Endothelial cell of umbilical vein (primary cell): ENCODE measurements around the gene LMTK2. TPM values are rescaled to one million over a fixed set of nuclear protein-coding genes. Genes with fewer than 3 reads are reported as not detected.

Experiments used
- BruUV-seq: library from RNA; stranded (reverse); fragments of 400-500 nt; replicated peaks from 2 replicates; lab custom pipeline; 2021; lab: Mats Ljungman, UMichigan
- CTCF ChIA-PET: fragments of 300-600, 350-600 bp; sonication (Branson Sonifier 250); formaldehyde crosslinking; loops from one replicate; lab custom pipeline; 2021; ENCODE audit warnings: antibody characterized with exemption, inconsistent platforms; lab: Charles Lee
- POLR2A ChIA-PET: fragments of 300-600, 350-600 bp; sonication (Branson Sonifier 250); formaldehyde crosslinking; loops from one replicate; lab custom pipeline; 2021; ENCODE audit warnings: antibody characterized with exemption, inconsistent platforms; lab: Charles Lee
- DNase-seq: peaks from one replicate; pipeline ENCODE4 v3.0.0-alpha.2; 2011; ENCODE audit warnings: low read depth, low spot score
- FAIRE-seq: peaks from 2 replicates; lab custom pipeline; 2011; peaks lifted over from hg19 to GRCh38; lab: Jason Lieb, UNC
- H2AFZ ChIP-seq: 2 replicates; pipeline ENCODE4 v1.6.0; 2012; ENCODE audit warnings: low read depth, low read length, control low read depth, inconsistent platforms
- H3K27ac ChIP-seq: 2 replicates; pipeline ENCODE4 v1.5.1; 2011; ENCODE audit warnings: low read depth, mild to moderate bottlenecking, control low read depth, low read length, moderate library complexity; ENCODE audit not compliant: insufficient read depth
- H3K27me3 ChIP-seq, 2 experiments: 2 replicates each; pipeline versions ENCODE4 v1.6.0 to v1.6.1; 2011; ENCODE audit warnings: low read length in 2 of 2, mixed read lengths in 1 of 2; ENCODE audit not compliant: control insufficient read depth in 2 of 2, insufficient read depth in 2 of 2
- H3K36me3 ChIP-seq, 2 experiments: 2 replicates in 1 of 2; 3 replicates in 1 of 2; pipeline ENCODE4 v1.5.1; 2011; ENCODE audit warnings: low read length in 2 of 2, mild to moderate bottlenecking in 1 of 2, moderate library complexity in 1 of 2; ENCODE audit not compliant: control insufficient read depth in 2 of 2, insufficient read depth in 2 of 2; ENCODE audit errors: extremely low read depth in 1 of 2
- H3K4me1 ChIP-seq: 3 replicates; pipeline ENCODE4 v1.5.1; 2011; ENCODE audit warnings: mild to moderate bottlenecking, low read length; ENCODE audit not compliant: control insufficient read depth, insufficient read depth; ENCODE audit errors: extremely low read depth
- H3K4me2 ChIP-seq: 2 replicates; pipeline ENCODE4 v1.6.1; 2011; ENCODE audit warnings: low read length, control low read depth, mixed read lengths; ENCODE audit not compliant: insufficient read depth
- H3K4me3 ChIP-seq, 3 experiments: fragments of 200-600 bp in 1 of 3; sonication (generic), shearing (Covaris generic) in 1 of 3; replicated peaks in 1 of 3; 2 replicates each; pipeline ENCODE4 v1.5.1; 2011 to 2016; ENCODE audit warnings: control low read depth in 3 of 3, low read length in 3 of 3, mild to moderate bottlenecking in 2 of 3, inconsistent platforms in 1 of 3, low read depth in 1 of 3, moderate library complexity in 1 of 3; ENCODE audit not compliant: insufficient read depth in 1 of 3
- H3K79me2 ChIP-seq: 2 replicates; pipeline ENCODE4 v1.6.0; 2012; ENCODE audit warnings: low read length, inconsistent platforms; ENCODE audit not compliant: control insufficient read depth, insufficient read depth
- H3K9ac ChIP-seq: replicated peaks from 2 replicates; pipeline ENCODE3; 2011; ENCODE audit warnings: low read length, control low read depth; ENCODE audit not compliant: insufficient read depth; ENCODE audit errors: extremely low read depth
- H3K9me1 ChIP-seq: replicated peaks from 3 replicates; pipeline ENCODE4 v1.6.0; 2011; ENCODE audit warnings: mild to moderate bottlenecking, low read length; ENCODE audit not compliant: control insufficient read depth, insufficient read depth; ENCODE audit errors: extremely low read depth
- H3K9me3 ChIP-seq: replicated peaks from 2 replicates; pipeline ENCODE4 v1.5.1; 2012; ENCODE audit warnings: low read length, inconsistent platforms; ENCODE audit not compliant: control insufficient read depth, insufficient read depth
- H4K20me1 ChIP-seq: replicated peaks from 2 replicates; pipeline ENCODE3; 2011; ENCODE audit warnings: mild to moderate bottlenecking, low read length; ENCODE audit not compliant: control insufficient read depth, insufficient read depth; ENCODE audit errors: extremely low read depth
- EZH2 ChIP-seq: IDR thresholded peaks from 2 replicates; pipeline ENCODE4 v1.6.1; 2012; ENCODE audit warnings: borderline replicate concordance, low read depth, mild to moderate bottlenecking, moderate library complexity, low read length, inconsistent platforms; ENCODE audit not compliant: severe bottlenecking
- FOS ChIP-seq: IDR thresholded peaks from 2 replicates; pipeline ENCODE4 v1.6.1; 2011; ENCODE audit warnings: mild to moderate bottlenecking, low read length, moderate library complexity, borderline replicate concordance; ENCODE audit not compliant: insufficient read depth
- GATA2 ChIP-seq: IDR thresholded peaks from 2 replicates; pipeline ENCODE4 v1.7.0; 2011; ENCODE audit warnings: low read depth, mild to moderate bottlenecking, moderate library complexity, mixed read lengths, low read length; ENCODE audit not compliant: insufficient read length, insufficient read depth
- JUN ChIP-seq: IDR thresholded peaks from 2 replicates; pipeline ENCODE4 v1.6.1; 2011; ENCODE audit warnings: borderline replicate concordance, low read depth; ENCODE audit not compliant: insufficient read length, insufficient read depth
- MYC ChIP-seq: IDR thresholded peaks from one replicate; pipeline ENCODE4 v1.6.1; 2011; ENCODE audit warnings: mild to moderate bottlenecking, low read depth, low read length
- POLR2A ChIP-seq: IDR thresholded peaks from 2 replicates; pipeline ENCODE4 v1.6.1; 2012; ENCODE audit warnings: low read depth, mild to moderate bottlenecking, control low read depth, low read length
- POLR2AphosphoS5 ChIP-seq: IDR thresholded peaks from 2 replicates; pipeline ENCODE4 v1.6.1; 2012; ENCODE audit warnings: low read depth, mild to moderate bottlenecking, control low read depth, low read length, moderate library complexity; ENCODE audit not compliant: insufficient read depth
- dilution Hi-C: fragments of 300-500 bp; cut with MboI; formaldehyde crosslinking; loops from one replicate; pipeline ENCODE4 v1.15.0; 2019; ENCODE audit warnings: low sequenced_read_pairs; ENCODE audit not compliant: extremely low pct_ligation_motif_present
- intact Hi-C: fragments of 100-400 bp; cut with micrococcal nuclease; formaldehyde crosslinking; loops from one replicate; pipeline ENCODE4 v1.10.0; 2022
- polyA plus RNA-seq, 4 experiments: library from polyadenylated mRNA; depleted of rRNA in 3 of 4; stranded (reverse) in 3 of 4; unstranded in 1 of 4; fragments of >200 nt; gene quantifications; 2 replicates each; pipeline versions ENCODE4 v1.2.1 to v1.2.3, GENCODE V29; 2011 to 2012; ENCODE audit warnings: missing spikeins in 1 of 4
- total RNA-seq: library from RNA; stranded (reverse); gene quantifications from 2 replicates; pipeline ENCODE4 v1.2.3, GENCODE V29; 2021
- TF ChIP-seq, protein P1 (sequence below): IDR thresholded peaks from 2 replicates; pipeline ENCODE4 v1.6.1; 2011; ENCODE audit not compliant: insufficient read depth, insufficient read length
- TF ChIP-seq, protein P2 (sequence below), 2 donors: IDR thresholded peaks; 1 replicate in 1 of 2; 2 replicates in 1 of 2; pipeline ENCODE4 v1.5.1; 2011; ENCODE audit warnings: low read length in 2 of 2, mild to moderate bottlenecking in 2 of 2, moderate library complexity in 2 of 2, control low read depth in 1 of 2, inconsistent platforms in 1 of 2, low read depth in 1 of 2; ENCODE audit not compliant: insufficient read depth in 1 of 2; ENCODE audit errors: extremely low read depth in 1 of 2

The LMTK2 gene
- total and polyA plus RNA-seq, 2 donors (not counting 3 experiments of a cell fraction or from before 2014, with no cell fraction given): 5.9 to 13.8 TPM

DNA sequence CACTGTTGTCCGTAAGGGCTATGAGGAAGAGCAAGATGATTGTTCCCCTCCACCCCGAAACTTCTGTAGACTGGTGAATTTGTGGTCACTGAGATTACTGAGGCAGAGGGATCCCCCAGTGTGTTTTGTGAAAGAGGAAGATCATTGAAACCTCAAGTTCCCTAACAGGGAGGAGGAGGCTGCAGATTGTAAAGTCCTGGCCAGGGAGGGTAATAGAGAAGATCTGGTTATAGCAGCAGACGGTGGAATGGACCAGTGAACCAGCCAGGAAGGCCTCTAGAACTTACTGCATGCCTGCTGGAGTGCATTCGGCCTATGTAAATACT is 31.1 kb downstream of the LMTK2 start:
- TF ChIP-seq, protein P1, sequence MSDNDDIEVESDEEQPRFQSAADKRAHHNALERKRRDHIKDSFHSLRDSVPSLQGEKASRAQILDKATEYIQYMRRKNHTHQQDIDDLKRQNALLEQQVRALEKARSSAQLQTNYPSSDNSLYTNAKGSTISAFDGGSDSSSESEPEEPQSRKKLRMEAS: no peak
- TF ChIP-seq MYC (no peak), EZH2 (no peak), GATA2 (no peak), POLR2AphosphoS5 (no peak), JUN (no peak), POLR2A (no peak), FOS (no peak)
- TF ChIP-seq, protein P2, sequence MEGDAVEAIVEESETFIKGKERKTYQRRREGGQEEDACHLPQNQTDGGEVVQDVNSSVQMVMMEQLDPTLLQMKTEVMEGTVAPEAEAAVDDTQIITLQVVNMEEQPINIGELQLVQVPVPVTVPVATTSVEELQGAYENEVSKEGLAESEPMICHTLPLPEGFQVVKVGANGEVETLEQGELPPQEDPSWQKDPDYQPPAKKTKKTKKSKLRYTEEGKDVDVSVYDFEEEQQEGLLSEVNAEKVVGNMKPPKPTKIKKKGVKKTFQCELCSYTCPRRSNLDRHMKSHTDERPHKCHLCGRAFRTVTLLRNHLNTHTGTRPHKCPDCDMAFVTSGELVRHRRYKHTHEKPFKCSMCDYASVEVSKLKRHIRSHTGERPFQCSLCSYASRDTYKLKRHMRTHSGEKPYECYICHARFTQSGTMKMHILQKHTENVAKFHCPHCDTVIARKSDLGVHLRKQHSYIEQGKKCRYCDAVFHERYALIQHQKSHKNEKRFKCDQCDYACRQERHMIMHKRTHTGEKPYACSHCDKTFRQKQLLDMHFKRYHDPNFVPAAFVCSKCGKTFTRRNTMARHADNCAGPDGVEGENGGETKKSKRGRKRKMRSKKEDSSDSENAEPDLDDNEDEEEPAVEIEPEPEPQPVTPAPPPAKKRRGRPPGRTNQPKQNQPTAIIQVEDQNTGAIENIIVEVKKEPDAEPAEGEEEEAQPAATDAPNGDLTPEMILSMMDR (IDR thresholded peaks at IDR 0.05; ENCODE audit: extremely low read depth in 1 of 2, insufficient read depth in 1 of 2, low read depth in 1 of 2, low read length in 2 of 2): no peak
- no peak overlapping the region for H3K27ac ChIP-seq
- dilution Hi-C loops: no loop called here

More for the DNA sequence above, 31.1 kb downstream of the LMTK2 start:
- no peaks in the 10 kb centered on the region for H3K9me3 ChIP-seq
- no peak overlapping the region for H3K9ac ChIP-seq
- BruUV-seq: no TSS peak
- ChIA-PET CTCF (no interaction called here), POLR2A (no interaction called here)
- intact Hi-C loops: no loop called here
- H3K27me3 ChIP-seq: no peaks in the 10 kb centered on the region
- H3K4me3 ChIP-seq: no peak overlapping the region
- no peak overlapping the region for H2AFZ ChIP-seq
- H4K20me1 ChIP-seq: no peaks in the 10 kb centered on the region
- DNase-seq: no peak
- FAIRE-seq: no peak
- no peaks in the 10 kb centered on the region for H3K9me1 ChIP-seq
- H3K79me2 ChIP-seq: peaks cover 15% of the 10 kb centered on the region
- H3K4me2 ChIP-seq: no peak overlapping the region
- H3K4me1 ChIP-seq: peaks cover 13% of the 10 kb centered on the region
- H3K36me3 ChIP-seq: peaks cover 0 to 7% of the 10 kb centered on the region in 2 experiments
